ENCODE measurements around the gene GRAPL. TPM values are rescaled to one million over a fixed set of nuclear protein-coding genes. Genes with fewer than 3 reads are reported as not detected.

Gene GRAPL
- not detected in 2 replicates for total RNA-seq

GRCh38 chr17:19127148-19127980 lies at the start of gene GRAPL:
TSS of gene GRAPL (plus strand) at chr17:19127589. CDS start at chr17:19127620, 31 bp downstream.

Other genes with a start within 250 kb of the GRAPL start
- 0.05 TPM in 1 of 2 replicates, not detected in the other for gene SLC5A10, start 175.4 kb upstream of the GRAPL start, total RNA-seq
- 48.5 and 61.9 TPM in 2 replicates for gene FAM83G, start 122.8 kb upstream of the GRAPL start, total RNA-seq
- 0.05 and 0.07 TPM in 2 replicates for gene GRAP, start 80.6 kb upstream of the GRAPL start, total RNA-seq
- 24.1 and 29.3 TPM in 2 replicates for gene EPN2, start 109.8 kb downstream of the GRAPL start, total RNA-seq
- 23.0 and 27.6 TPM in 2 replicates for gene B9D1, start 235.1 kb downstream of the GRAPL start, total RNA-seq